Activated CD8-positive, alpha-beta T cell treated with anti-CD3 and anti-CD28 coated beads for 36 hours (primary cell): ENCODE measurements around the gene MAP4K2. TPM values are rescaled to one million over a fixed set of nuclear protein-coding genes. Genes with fewer than 3 reads are reported as not detected.

Source experiments
- ATAC-seq: fragments of 200-7000 bp; cut with Tn5 transposase; one replicate; pipeline ENCODE4 v1.10.0; 2021; ENCODE audit warnings: mild to moderate bottlenecking, moderate library complexity
- CTCF ChIA-PET: fragments of 350-600 bp; sonication (Branson Sonifier 250); formaldehyde crosslinking; loops from one replicate; lab custom pipeline; 2021; ENCODE audit warnings: antibody characterized with exemption; lab: Charles Lee
- POLR2A ChIA-PET: fragments of 350-600 bp; sonication (Branson Sonifier 250); formaldehyde crosslinking; loops from one replicate; lab custom pipeline; 2021; ENCODE audit warnings: antibody characterized with exemption; lab: Charles Lee
- DNase-seq: peaks from one replicate; pipeline ENCODE4 v3.0.0-alpha.2; 2020
- H3K27ac Mint-ChIP-seq: one replicate; pipeline ENCODE4 v1.8.0; 2021; ENCODE audit warnings: mild to moderate bottlenecking, mixed read lengths
- H3K27me3 Mint-ChIP-seq: one replicate; pipeline ENCODE4 v1.8.0; 2021; ENCODE audit warnings: mixed read lengths
- H3K36me3 Mint-ChIP-seq: one replicate; pipeline ENCODE4 v1.8.0; 2021; ENCODE audit warnings: low read depth, mixed read lengths
- H3K4me1 Mint-ChIP-seq: one replicate; pipeline ENCODE4 v1.8.0; 2021; ENCODE audit warnings: low read depth, mixed read lengths
- H3K4me3 Mint-ChIP-seq: one replicate; pipeline ENCODE4 v1.8.0; 2021; ENCODE audit warnings: mild to moderate bottlenecking, moderate library complexity, mixed read lengths
- H3K9me3 Mint-ChIP-seq: one replicate; pipeline ENCODE4 v1.8.0; 2021; ENCODE audit warnings: mixed read lengths
- CTCF ChIP-seq: fragments of 200-600 bp; IDR thresholded peaks from one replicate; pipeline ENCODE4 v1.8.0; 2022; ENCODE audit warnings: antibody characterized with exemption, mild to moderate bottlenecking
- intact Hi-C: fragments of 100-400 bp; cut with micrococcal nuclease; formaldehyde crosslinking; loops from one replicate; pipeline ENCODE4 v1.10.0; 2022
- total RNA-seq, 2 experiments: library from RNA; stranded (reverse); gene quantifications; one replicate each; pipeline ENCODE4 v1.2.3, GENCODE V29; 2021

The MAP4K2 gene
- total RNA-seq, 2 experiments from 2014 or later = 56.4 to 58.0 TPM

GRCh38 chr11:64762277-64762673, 40.7 kb downstream of the MAP4K2 start:
- Mint-ChIP-seq H3K4me1 (peaks cover 66% of the 10 kb centered on the region), H3K27me3 (no peaks in the 10 kb centered on the region), H3K27ac (peak overlapping the region; percentile 80), H3K9me3 (no peaks in the 10 kb centered on the region), H3K4me3 (no peak overlapping the region), H3K36me3 (peaks cover 43% of the 10 kb centered on the region)
- TF ChIP-seq CTCF = no peak
- intact Hi-C loops = no loop called here
- ChIA-PET CTCF (interaction anchor here (1.2 to 5.0 kb wide), 4 partner anchors 8 to 17 kb away, joined by 3 to 45 read pairs (median 21); partner anchors contain the start of gene RASGRP2), POLR2A (interaction anchor here (0.8 to 24.1 kb wide), 5 partner anchors 11 to 68 kb away, joined by 3 to 331 read pairs (median 3); partner anchors contain the start of genes RASGRP2 and SF1)
- ATAC-seq (no peak), DNase-seq (no peak)

- TF ChIP-seq CTCF = no peak
- ChIA-PET POLR2A (interaction anchor here (1.1 to 24.1 kb wide), 3 partner anchors 12 to 117 kb away, joined by 3 to 331 read pairs (median 308); partner anchors contain the start of genes RASGRP2 and SF1), CTCF (interaction anchor here (0.9 to 2.1 kb wide), 2 partner anchors 10 to 16 kb away, joined by 4 to 7 read pairs; partner anchors contain the start of gene RASGRP2)
- ATAC-seq (no peak), DNase-seq (no peak)
- H3K9me3 Mint-ChIP-seq = no peaks in the 10 kb centered on the region
- intact Hi-C loops = no loop called here
- H3K27ac Mint-ChIP-seq = peak overlapping the region; percentile 87
- H3K36me3 Mint-ChIP-seq = peaks cover 34% of the 10 kb centered on the region
- no peak overlapping the region for H3K4me3 Mint-ChIP-seq
- H3K4me1 Mint-ChIP-seq = peaks cover 55% of the 10 kb centered on the region
- H3K27me3 Mint-ChIP-seq = no peaks in the 10 kb centered on the region
Observed at GRCh38 chr11:64760759-64761420, 42.1 kb downstream of the MAP4K2 start.

- intact Hi-C loops = no loop called here
- ChIA-PET CTCF (interaction anchor here (1.0 to 2.1 kb wide), 6 partner anchors 8 to 24 kb away, joined by 3 to 7 read pairs (median 5); partner anchors contain the start of gene RASGRP2), POLR2A (interaction anchor here (1.1 to 24.1 kb wide), 4 partner anchors 12 to 118 kb away, joined by 3 to 331 read pairs (median 156); partner anchors contain the start of genes RASGRP2 and SF1)
- no peak within 1 kb of the TSS for H3K4me3 Mint-ChIP-seq
- peak within 1 kb of the TSS; percentile 87 for H3K27ac Mint-ChIP-seq
- H3K27me3 Mint-ChIP-seq = no peaks in the 10 kb centered on the region
- no peak for TF ChIP-seq CTCF
- peaks cover 48% of the 10 kb centered on the region for H3K4me1 Mint-ChIP-seq
- ATAC-seq = no peak
- H3K9me3 Mint-ChIP-seq = no peaks in the 10 kb centered on the region
- peaks cover 27% of the 10 kb centered on the region for H3K36me3 Mint-ChIP-seq
- DNase-seq = no peak
Observed at GRCh38 chr11:64759722-64760719, 43.0 kb downstream of the MAP4K2 start, which contains the start of gene PYGM. PYGM (minus strand) TSS chr11:64759974; CDS start chr11:64759898, 76 bp downstream.

GRCh38 chr11:64759131-64759721, 43.8 kb downstream of the MAP4K2 start:
- H3K4me1 Mint-ChIP-seq = peaks cover 40% of the 10 kb centered on the region
- DNase-seq (no peak), ATAC-seq (no peak)
- H3K36me3 Mint-ChIP-seq = peaks cover 19% of the 10 kb centered on the region
- ChIA-PET CTCF (interaction anchor here (1.0 to 1.9 kb wide), 5 partner anchors 9 to 23 kb away, joined by 3 to 7 read pairs (median 4); partner anchors contain the start of gene RASGRP2), POLR2A (interaction anchor here (1.4 to 24.1 kb wide), 3 partner anchors 11 to 116 kb away, joined by 3 to 331 read pairs (median 308); partner anchors contain the start of genes RASGRP2 and SF1)
- no peak overlapping the region for H3K27ac Mint-ChIP-seq
- no peak for TF ChIP-seq CTCF
- no peak overlapping the region for H3K4me3 Mint-ChIP-seq
- H3K9me3 Mint-ChIP-seq = no peaks in the 10 kb centered on the region
- no peaks in the 10 kb centered on the region for H3K27me3 Mint-ChIP-seq
- intact Hi-C loops = no loop called here
